ENCODE results near the gene ZNF554. TPM values are rescaled to one million over a fixed set of nuclear protein-coding genes. Genes with fewer than 3 reads are reported as not detected.
"Not testable (repeated sequence)": the region's sequence is repeated elsewhere in the genome, so short reads cannot be mapped to it uniquely, and the experiment has no call there.

Gene ZNF554
- total RNA-seq, 4 donors from 2014 or later = 2.3 to 9.8 (median 5.6) TPM

DNA sequence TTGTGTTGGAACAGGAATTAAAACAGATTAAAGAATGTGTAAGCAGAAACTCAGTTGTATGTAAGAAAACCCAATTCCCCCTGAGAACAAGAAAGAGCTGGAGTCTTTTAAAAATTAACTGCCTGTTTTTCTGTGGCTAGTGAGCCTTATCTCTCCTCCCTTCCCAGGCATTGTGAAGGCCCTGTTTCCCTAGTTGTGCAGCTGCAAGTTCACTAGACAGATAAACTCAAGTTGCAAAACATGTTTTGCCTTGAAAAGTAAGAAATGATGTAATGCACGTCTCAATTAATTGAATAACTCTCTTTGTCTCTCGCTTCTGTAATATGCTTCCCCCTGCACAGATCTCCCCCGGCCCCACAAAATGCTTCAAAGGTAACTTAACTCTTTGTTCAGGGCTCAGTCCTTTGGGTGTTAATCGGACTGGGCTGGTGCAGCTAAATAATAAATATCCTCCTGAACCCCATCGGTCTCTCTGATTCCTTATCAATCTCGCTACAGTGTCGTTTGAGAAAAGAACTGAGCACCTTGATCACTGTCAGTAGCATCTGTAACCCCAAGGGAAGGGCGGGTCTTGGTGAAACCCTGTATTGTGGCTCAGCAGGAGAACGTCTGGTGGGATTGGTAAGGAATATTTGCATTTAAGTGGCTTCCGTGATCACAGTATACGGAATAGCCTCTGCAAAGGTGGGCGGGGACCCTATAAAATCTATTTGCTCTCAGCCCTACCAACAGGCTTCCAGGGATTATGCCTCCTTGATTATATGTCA, 45.8 kb downstream of the ZNF554 start:
- no peaks in the 10 kb centered on the region for H3K36me3 ChIP-seq
- no peak for DNase-seq (ENCODE audit: low spot score in 2 of 2)
- no peaks in the 10 kb centered on the region for H3K27me3 ChIP-seq
- 33% methylated on average over 12 of the region's 12 CpGs for WGBS
- no peak overlapping the region for H3K4me3 ChIP-seq
- no peak for TF ChIP-seq POLR2A (IDR thresholded peaks at IDR 0.05)
- TF ChIP-seq, protein P1, sequence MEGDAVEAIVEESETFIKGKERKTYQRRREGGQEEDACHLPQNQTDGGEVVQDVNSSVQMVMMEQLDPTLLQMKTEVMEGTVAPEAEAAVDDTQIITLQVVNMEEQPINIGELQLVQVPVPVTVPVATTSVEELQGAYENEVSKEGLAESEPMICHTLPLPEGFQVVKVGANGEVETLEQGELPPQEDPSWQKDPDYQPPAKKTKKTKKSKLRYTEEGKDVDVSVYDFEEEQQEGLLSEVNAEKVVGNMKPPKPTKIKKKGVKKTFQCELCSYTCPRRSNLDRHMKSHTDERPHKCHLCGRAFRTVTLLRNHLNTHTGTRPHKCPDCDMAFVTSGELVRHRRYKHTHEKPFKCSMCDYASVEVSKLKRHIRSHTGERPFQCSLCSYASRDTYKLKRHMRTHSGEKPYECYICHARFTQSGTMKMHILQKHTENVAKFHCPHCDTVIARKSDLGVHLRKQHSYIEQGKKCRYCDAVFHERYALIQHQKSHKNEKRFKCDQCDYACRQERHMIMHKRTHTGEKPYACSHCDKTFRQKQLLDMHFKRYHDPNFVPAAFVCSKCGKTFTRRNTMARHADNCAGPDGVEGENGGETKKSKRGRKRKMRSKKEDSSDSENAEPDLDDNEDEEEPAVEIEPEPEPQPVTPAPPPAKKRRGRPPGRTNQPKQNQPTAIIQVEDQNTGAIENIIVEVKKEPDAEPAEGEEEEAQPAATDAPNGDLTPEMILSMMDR (IDR thresholded peaks at IDR 0.05) = no peak
- no peak for TF ChIP-seq POLR2AphosphoS5 (IDR thresholded peaks at IDR 0.05)
- TF ChIP-seq EP300 (IDR thresholded peaks at IDR 0.05) = no peak
- H3K4me1 ChIP-seq = no peaks in the 10 kb centered on the region
- no peak overlapping the region for H3K27ac ChIP-seq
- H3K9me3 ChIP-seq = no peaks in the 10 kb centered on the region

DNA sequence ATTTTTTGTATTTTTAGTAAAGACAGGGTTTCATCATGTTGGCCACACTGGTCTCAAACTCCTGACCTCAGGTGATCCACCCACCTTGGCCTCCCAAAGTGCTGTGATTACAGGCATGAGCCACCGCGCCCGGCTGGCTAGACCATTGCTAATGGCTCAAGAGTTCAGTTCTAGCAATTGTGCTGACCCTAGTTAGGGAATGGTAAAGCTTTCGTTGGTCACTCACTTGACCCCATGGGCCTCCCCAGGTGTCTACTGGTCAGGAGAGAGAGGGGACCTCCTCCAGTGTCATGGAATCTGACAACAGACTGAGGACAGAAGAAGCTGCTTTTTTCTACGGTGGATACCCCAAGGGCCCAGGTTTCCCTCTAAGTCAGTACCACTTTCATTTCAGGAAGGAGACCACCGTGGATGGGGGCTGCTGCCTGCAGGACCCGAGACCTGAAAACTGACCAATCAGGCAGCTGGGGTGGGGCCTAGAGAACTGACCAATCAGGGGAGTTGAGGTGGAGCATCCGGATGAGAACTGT, 46.9 kb downstream of the ZNF554 start:
- Histone ChIP-seq H3K4me3 (no peak overlapping the region), H3K9me3 (no peaks in the 10 kb centered on the region), H3K27me3 (no peaks in the 10 kb centered on the region), H3K27ac (no peak overlapping the region), H3K36me3 (no peaks in the 10 kb centered on the region), H3K4me1 (no peaks in the 10 kb centered on the region)
- TF ChIP-seq POLR2A (IDR thresholded peaks at IDR 0.05) (no peak), EP300 (IDR thresholded peaks at IDR 0.05) (no peak)
- no peak for DNase-seq (ENCODE audit: low spot score in 2 of 2)
- 94% methylated on average over 6 of the region's 8 CpGs for WGBS

DNA sequence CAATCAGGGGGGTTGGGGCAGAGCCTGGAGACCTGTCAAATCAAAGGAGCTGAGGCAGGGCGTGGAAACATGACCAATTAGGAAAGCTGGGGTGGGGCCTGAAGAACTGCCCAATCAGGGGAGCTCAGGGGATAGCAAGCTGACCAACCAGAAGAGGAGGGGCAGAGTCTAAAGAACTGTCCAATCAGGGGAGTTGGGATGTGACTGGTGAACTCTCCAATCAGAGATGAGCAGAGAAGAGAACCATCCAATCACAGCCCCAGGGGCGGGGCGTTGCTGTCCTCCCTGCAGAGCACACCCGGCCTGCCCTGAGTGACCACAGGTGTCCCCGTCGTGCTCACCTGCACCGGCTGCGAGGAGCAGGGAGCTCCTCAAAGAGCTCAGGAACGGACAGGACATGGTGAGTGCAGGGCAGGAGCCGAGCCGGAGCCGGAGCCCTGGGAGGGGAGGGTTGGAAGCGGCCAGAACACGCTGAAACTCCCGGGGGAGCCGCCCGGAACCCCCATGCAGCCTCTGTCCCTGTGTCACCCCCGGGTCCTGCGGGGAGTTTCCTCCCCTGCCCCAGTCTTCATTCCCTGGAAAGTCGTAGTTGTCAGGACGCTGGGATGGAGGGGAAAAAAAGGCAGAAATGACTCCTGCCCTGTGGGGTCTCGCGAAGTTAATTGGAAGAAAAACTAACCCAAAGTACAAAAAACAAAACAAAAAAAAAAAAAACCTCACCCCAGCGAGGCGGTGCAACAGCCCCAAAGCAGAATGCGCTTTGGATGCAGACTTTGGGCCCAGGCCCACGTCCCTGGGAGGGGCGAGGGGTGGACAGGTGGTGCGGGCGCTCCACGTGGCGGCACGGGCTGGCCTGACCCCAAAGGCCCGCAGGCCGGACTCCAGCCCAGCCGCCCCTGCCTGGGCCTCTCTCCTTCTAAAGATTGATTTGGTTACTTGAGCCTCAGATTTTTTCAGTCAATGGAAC, 47.6 kb downstream of the ZNF554 start, which contains the start of gene ZNF556:
TSS of gene ZNF556 (plus strand) at position 311 of the 967 bp plus-strand sequence. CDS start at position 398, 87 bp downstream.
- no peaks in the 10 kb centered on the region for H3K36me3 ChIP-seq
- no peak for TF ChIP-seq EP300 (IDR thresholded peaks at IDR 0.05)
- no peak for TF ChIP-seq POLR2AphosphoS5 (IDR thresholded peaks at IDR 0.05)
- TF ChIP-seq, protein P1 (IDR thresholded peaks at IDR 0.05) = no peak
- TF ChIP-seq POLR2A (IDR thresholded peaks at IDR 0.05) = no peak
- no peak for DNase-seq (ENCODE audit: low spot score in 2 of 2)
- H3K4me1 ChIP-seq = no peaks in the 10 kb centered on the region
- WGBS = 80% methylated on average over 36 of the region's 36 CpGs
- no peaks in the 10 kb centered on the region for H3K9me3 ChIP-seq
- H3K27ac ChIP-seq = no peak within 1 kb of the TSS
- H3K4me3 ChIP-seq = no peak within 1 kb of the TSS
- no peaks in the 10 kb centered on the region for H3K27me3 ChIP-seq

DNA sequence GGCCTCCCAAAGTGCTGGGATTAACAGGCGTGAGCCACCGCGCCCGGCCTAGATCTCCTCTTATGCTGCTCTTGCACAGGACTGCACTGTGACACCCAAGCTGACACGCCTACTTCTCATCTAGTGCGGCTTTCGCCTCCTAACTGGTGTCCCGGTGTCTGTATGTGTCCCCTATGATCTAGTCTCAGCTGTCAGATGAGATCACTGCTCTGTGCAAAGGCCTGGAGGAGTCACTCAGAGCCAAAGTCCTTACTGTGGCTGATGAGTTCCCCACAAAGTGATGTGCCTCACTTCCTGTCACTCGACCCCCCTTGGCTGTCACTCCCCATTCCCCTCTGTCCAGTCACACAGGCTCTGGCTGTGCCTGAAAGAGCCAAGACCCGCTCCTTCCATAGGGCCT, 50.0 kb downstream of the ZNF554 start:
- H3K4me3 ChIP-seq = no peak overlapping the region
- H3K9me3 ChIP-seq = no peaks in the 10 kb centered on the region
- TF ChIP-seq POLR2AphosphoS5 (IDR thresholded peaks at IDR 0.05) = no peak
- no peak for TF ChIP-seq POLR2A (IDR thresholded peaks at IDR 0.05)
- TF ChIP-seq EP300 (IDR thresholded peaks at IDR 0.05) = no peak
- TF ChIP-seq, protein P1 (IDR thresholded peaks at IDR 0.05) = no peak

DNA sequence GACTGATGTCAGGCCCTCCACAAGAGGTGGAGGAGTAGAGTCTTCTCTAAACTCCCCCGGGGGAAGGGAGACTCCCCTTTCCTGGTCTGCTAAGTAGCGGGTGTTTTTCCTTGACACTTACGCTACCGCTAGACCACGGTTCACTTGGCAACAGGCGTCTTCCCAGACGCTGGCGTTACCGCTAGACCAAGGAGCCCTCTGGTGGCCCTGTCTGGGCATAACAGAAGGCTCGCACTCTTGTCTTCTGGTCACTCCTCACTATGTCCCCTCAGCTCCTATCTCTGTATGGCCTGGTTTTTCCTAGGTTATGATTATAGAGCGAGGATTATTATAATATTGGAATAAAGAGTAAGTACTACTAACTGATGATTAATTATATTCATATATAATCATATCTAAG, 52.5 kb downstream of the ZNF554 start:
- not testable (repeated sequence) for H3K4me3 ChIP-seq; H3K36me3 ChIP-seq; DNase-seq (ENCODE audit: low spot score in 2 of 2); H3K27me3 ChIP-seq; H3K9me3 ChIP-seq; H3K27ac ChIP-seq; H3K4me1 ChIP-seq
- 16% methylated on average over 11 of the region's 11 CpGs for WGBS

More for the DNA sequence above, 50.0 kb downstream of the ZNF554 start:
- no peak overlapping the region for H3K27ac ChIP-seq
- no peaks in the 10 kb centered on the region for H3K4me1 ChIP-seq
- no peaks in the 10 kb centered on the region for H3K27me3 ChIP-seq
- DNase-seq (ENCODE audit: low spot score in 2 of 2) = no peak
- no peaks in the 10 kb centered on the region for H3K36me3 ChIP-seq
- 83% methylated on average over 10 of the region's 10 CpGs for WGBS

Data from suprapubic skin (tissue), 4 donors.